ENCODE results near the gene STRN4.
"Not testable (repeated sequence)": the region's sequence is repeated elsewhere in the genome, so short reads cannot be mapped to it uniquely, and the experiment has no call there.

STRN4 gene

DNA sequence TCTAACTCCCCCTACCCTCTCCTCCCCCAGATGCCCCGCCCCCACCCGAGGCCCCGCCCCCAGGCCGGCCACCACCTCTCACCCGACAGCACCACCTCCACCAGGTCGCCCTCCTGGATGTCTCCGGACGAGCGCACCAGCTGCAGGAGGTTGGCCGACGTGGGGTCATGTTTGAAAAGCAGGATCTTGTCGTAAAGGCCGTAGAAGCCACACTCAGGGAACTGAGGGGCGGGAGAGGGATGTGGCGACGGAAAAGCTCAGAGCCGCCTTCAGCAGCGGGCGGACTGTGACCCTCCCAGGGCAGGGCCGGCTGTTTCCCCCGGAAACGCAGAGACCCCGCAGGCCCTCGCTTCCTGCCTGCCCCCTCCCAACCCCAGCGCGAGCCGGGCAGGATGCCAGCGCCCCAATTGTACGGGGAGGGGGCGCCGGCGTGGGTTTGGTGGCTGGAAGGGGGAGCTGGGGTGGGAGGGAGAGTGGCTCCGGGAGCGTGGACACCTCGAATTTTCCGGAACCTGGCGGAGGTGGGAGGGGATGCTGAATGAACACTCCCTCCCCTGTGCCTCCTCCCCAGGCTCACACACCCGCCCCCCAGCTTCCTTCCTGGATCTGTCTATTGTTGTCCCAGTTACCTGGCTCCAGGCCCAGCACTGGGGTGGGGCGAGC is 32.3 kb downstream of the STRN4 start:
- Mint-ChIP-seq H3K4me3 (peak overlapping the region; percentile 91 to 95), H3K27me3 (no peaks in the 10 kb centered on the region), H3K4me1 (peaks cover 20 to 52% of the 10 kb centered on the region in 2 donors), H3K36me3 (peaks cover 23 to 47% of the 10 kb centered on the region in 2 donors), H3K27ac (peak overlapping the region; percentile 96), H3K9me3 (no peaks in the 10 kb centered on the region)
- DNase-seq (peak; percentile 39), ATAC-seq (replicated peaks) (peak in 1 of 2 donors; percentile 17)

- not testable (repeated sequence) for H3K9me3 Mint-ChIP-seq; ATAC-seq (replicated peaks); DNase-seq; H3K27me3 Mint-ChIP-seq; H3K27ac Mint-ChIP-seq; H3K4me3 Mint-ChIP-seq
- Mint-ChIP-seq H3K36me3 (peaks cover 23 to 47% of the 10 kb centered on the region in 2 donors), H3K4me1 (peaks cover 12 to 41% of the 10 kb centered on the region in 2 donors)
These were observed 33.4 kb downstream of the STRN4 start for GRCh38 chr19:46712768-46713338.

- no peak for DNase-seq
- Mint-ChIP-seq H3K27ac (no peak overlapping the region), H3K4me3 (no peak overlapping the region), H3K27me3 (no peaks in the 10 kb centered on the region), H3K36me3 (peaks cover 35 to 50% of the 10 kb centered on the region in 2 donors), H3K9me3 (no peaks in the 10 kb centered on the region), H3K4me1 (peaks cover 15 to 29% of the 10 kb centered on the region in 2 donors)
- no peak for ATAC-seq (replicated peaks)
These were observed 35.6 kb downstream of the STRN4 start for GRCh38 chr19:46710687-46711086.

- no peaks in the 10 kb centered on the region for H3K27me3 Mint-ChIP-seq
- ATAC-seq (replicated peaks) (peak; percentile 90 to 94), DNase-seq (peak; percentile 68)
- peaks cover 14 to 15% of the 10 kb centered on the region in 2 donors for H3K4me1 Mint-ChIP-seq
- H3K36me3 Mint-ChIP-seq: peaks cover 42 to 47% of the 10 kb centered on the region in 2 donors
- no peak overlapping the region for H3K4me3 Mint-ChIP-seq
- H3K27ac Mint-ChIP-seq: peak overlapping the region; percentile 85
- no peaks in the 10 kb centered on the region for H3K9me3 Mint-ChIP-seq
These were observed 41.7 kb downstream of the STRN4 start for GRCh38 chr19:46704379-46705076.

DNA sequence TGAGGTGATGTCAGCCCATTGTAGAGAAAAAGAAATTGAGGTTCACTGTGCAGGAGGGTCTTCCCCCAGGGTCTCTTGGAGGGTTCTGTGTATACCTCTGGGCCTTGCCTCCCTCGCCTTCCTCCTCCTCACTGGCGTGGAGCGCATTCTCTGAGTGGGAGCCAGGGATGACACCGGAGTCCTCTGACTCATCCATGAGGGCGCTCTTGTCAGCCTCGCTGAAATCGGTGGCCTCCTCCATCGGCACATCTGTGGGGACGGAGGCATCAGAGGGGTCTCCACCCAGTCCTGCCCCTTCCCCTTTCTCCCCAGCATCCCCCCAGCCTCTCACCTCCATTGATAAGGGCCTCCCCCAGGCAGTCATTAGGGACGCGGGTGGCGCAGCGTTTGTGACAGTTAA is 45.5 kb downstream of the STRN4 start:
- DNase-seq: no peak
- no peak for ATAC-seq (replicated peaks)
- peaks cover 9 to 15% of the 10 kb centered on the region in 2 donors for H3K4me1 Mint-ChIP-seq
- H3K9me3 Mint-ChIP-seq: no peaks in the 10 kb centered on the region
- H3K27me3 Mint-ChIP-seq: no peaks in the 10 kb centered on the region
- peaks cover 44 to 62% of the 10 kb centered on the region in 2 donors for H3K36me3 Mint-ChIP-seq
- H3K27ac Mint-ChIP-seq: peak overlapping the region; percentile 37
- no peak overlapping the region for H3K4me3 Mint-ChIP-seq

GRCh38 chr19:46698395-46699321 is 47.6 kb downstream of the STRN4 start:
- peaks cover 37 to 58% of the 10 kb centered on the region in 2 donors for H3K36me3 Mint-ChIP-seq
- ATAC-seq (replicated peaks) (no peak), DNase-seq (no peak)
- H3K4me3 Mint-ChIP-seq: no peak overlapping the region
- no peaks in the 10 kb centered on the region for H3K27me3 Mint-ChIP-seq
- peak overlapping the region; percentile 42 for H3K27ac Mint-ChIP-seq
- H3K4me1 Mint-ChIP-seq: peaks cover 0 to 3% of the 10 kb centered on the region in 2 donors
- H3K9me3 Mint-ChIP-seq: no peaks in the 10 kb centered on the region

GRCh38 chr19:46697204-46697960 is 48.9 kb downstream of the STRN4 start:
- no peak overlapping the region for H3K4me3 Mint-ChIP-seq
- peak overlapping the region; percentile 31 for H3K27ac Mint-ChIP-seq
- ATAC-seq (replicated peaks) (peak; percentile 39 to 52), DNase-seq (no peak)
- H3K27me3 Mint-ChIP-seq: no peaks in the 10 kb centered on the region
- peaks cover 5 to 6% of the 10 kb centered on the region in 2 donors for H3K4me1 Mint-ChIP-seq
- H3K9me3 Mint-ChIP-seq: no peaks in the 10 kb centered on the region
- H3K36me3 Mint-ChIP-seq: peaks cover 47 to 66% of the 10 kb centered on the region in 2 donors

DNA sequence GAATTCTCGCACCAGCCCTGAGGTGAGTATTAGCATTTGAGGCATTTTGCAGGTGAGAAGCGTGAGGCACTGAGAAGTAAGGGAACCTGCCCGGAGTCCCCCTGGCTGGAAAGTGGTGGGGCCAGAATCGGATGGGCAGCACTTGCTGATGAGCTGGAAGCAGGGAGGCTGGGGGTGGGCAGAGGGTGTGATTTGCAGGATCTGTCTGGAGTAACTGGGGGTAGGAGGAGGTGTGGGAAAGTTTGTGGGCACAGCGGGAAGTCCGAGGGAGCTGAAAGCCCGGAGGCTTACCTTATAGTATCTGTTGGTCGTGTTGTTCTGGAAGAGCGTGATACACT is 49.4 kb downstream of the STRN4 start:
- H3K27ac Mint-ChIP-seq: peak overlapping the region; percentile 25
- peaks cover 53 to 71% of the 10 kb centered on the region in 2 donors for H3K36me3 Mint-ChIP-seq
- no peaks in the 10 kb centered on the region for H3K9me3 Mint-ChIP-seq
- no peaks in the 10 kb centered on the region for H3K27me3 Mint-ChIP-seq
- no peak overlapping the region for H3K4me3 Mint-ChIP-seq
- no peak for DNase-seq
- H3K4me1 Mint-ChIP-seq: peaks cover 6 to 7% of the 10 kb centered on the region in 2 donors
- ATAC-seq (replicated peaks): no peak

GRCh38 chr19:46696052-46696451 is 50.2 kb downstream of the STRN4 start:
- Mint-ChIP-seq H3K4me3 (no peak overlapping the region), H3K9me3 (no peaks in the 10 kb centered on the region), H3K27ac (peak overlapping the region; percentile 75), H3K36me3 (peaks cover 56 to 75% of the 10 kb centered on the region in 2 donors), H3K4me1 (peaks cover 6 to 7% of the 10 kb centered on the region in 2 donors), H3K27me3 (no peaks in the 10 kb centered on the region)
- DNase-seq (no peak), ATAC-seq (replicated peaks) (no peak)

GRCh38 chr19:46693760-46694159 is 52.5 kb downstream of the STRN4 start:
- Mint-ChIP-seq H3K36me3 (peaks cover 62 to 81% of the 10 kb centered on the region in 2 donors), H3K27me3 (no peaks in the 10 kb centered on the region), H3K4me3 (no peak overlapping the region), H3K27ac (no peak overlapping the region), H3K4me1 (peaks cover 6 to 7% of the 10 kb centered on the region in 2 donors), H3K9me3 (no peaks in the 10 kb centered on the region)
- DNase-seq (no peak), ATAC-seq (replicated peaks) (no peak)

- H3K4me1 Mint-ChIP-seq: peaks cover 6 to 7% of the 10 kb centered on the region in 2 donors
- H3K4me3 Mint-ChIP-seq: no peak overlapping the region
- peaks cover 62 to 77% of the 10 kb centered on the region in 2 donors for H3K36me3 Mint-ChIP-seq
- no peaks in the 10 kb centered on the region for H3K27me3 Mint-ChIP-seq
- ATAC-seq (replicated peaks) (no peak), DNase-seq (no peak)
- no peaks in the 10 kb centered on the region for H3K9me3 Mint-ChIP-seq
- peak overlapping the region; percentile 73 for H3K27ac Mint-ChIP-seq
These were observed 53.1 kb downstream of the STRN4 start for GRCh38 chr19:46692918-46693722.

- no peaks in the 10 kb centered on the region for H3K9me3 Mint-ChIP-seq
- H3K27me3 Mint-ChIP-seq: no peaks in the 10 kb centered on the region
- peaks cover 6 to 7% of the 10 kb centered on the region in 2 donors for H3K4me1 Mint-ChIP-seq
- peaks cover 60 to 66% of the 10 kb centered on the region in 2 donors for H3K36me3 Mint-ChIP-seq
- no peak for DNase-seq
- ATAC-seq (replicated peaks): no peak
- H3K27ac Mint-ChIP-seq: peak overlapping the region; percentile 6
- H3K4me3 Mint-ChIP-seq: no peak overlapping the region
These were observed 54.3 kb downstream of the STRN4 start for GRCh38 chr19:46691948-46692347.

DNA sequence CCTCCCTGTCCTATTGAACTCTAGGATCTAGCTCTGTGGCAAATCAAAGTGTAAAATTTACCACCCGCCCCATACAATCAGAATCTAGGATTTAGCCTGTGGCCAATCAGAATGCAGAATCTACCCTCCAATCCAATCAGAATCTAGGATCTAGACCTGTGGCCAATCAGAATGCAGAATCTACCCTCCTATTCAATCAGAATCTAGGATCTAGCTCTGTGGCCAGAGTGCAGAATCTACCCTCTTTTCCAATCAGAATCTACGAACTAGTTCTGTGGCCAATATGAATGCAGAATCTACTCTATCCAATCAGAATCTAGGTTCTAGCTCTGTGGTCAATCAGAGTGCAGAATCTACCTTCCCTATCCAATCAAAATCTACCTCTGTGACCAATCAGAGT is 55.1 kb downstream of the STRN4 start:
- DNase-seq: no peak
- Mint-ChIP-seq H3K4me3 (no peak overlapping the region), H3K9me3 (no peaks in the 10 kb centered on the region), H3K27ac (peak overlapping the region; percentile 62), H3K4me1 (peaks cover 7 to 12% of the 10 kb centered on the region in 2 donors), H3K36me3 (peaks cover 57 to 59% of the 10 kb centered on the region in 2 donors), H3K27me3 (no peaks in the 10 kb centered on the region)
- ATAC-seq (replicated peaks): no peak
